GM21367 (cell line): ENCODE results near the gene FAM163B.

Source experiments
- ATAC-seq: cut with Tn5 transposase; IDR thresholded peaks from one replicate; pipeline ENCODE4 v1.9.1; 2021; ENCODE audit not compliant: unreplicated experiment

The FAM163B gene

DNA sequence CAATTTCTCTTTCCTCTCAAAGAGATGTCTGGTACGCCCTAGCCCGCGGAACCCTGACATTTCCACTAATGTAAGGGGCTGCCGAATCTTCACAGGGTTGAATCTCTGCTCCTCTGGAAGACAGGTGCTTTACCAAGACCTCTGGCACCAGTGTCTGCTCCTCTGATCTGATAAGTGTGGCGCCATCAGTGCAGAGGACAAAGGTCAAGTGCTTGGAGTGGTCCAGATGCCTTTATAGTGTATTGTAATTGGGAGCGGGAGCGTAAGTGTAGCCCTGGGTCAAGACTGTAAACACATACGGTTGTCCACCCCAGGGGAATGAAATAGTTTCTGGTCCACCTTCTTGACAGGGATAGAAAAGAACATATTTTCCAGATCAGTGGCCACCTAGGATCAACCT lies 57.0 kb downstream of the FAM163B start:
- no peak for ATAC-seq

DNA sequence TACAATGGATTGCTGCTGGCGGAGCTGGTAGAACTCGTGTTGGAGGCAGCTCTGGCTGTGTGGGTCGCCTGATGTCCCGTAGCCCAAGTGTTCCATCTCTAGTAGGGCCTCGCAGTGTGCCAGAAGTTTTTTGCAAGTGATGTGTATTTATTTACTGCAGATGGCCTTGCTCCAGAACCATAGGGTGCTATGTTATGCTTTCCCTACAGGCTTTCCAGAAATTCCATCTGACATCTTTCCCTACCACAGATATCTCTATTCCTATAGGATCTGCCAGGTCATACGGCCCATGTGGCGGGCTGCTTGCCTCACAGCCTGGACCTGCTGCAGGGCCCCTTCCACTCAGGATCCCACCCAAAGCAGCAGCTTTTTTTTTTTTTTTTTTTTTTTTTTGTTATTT lies 57.7 kb downstream of the FAM163B start:
- no peak for ATAC-seq

DNA sequence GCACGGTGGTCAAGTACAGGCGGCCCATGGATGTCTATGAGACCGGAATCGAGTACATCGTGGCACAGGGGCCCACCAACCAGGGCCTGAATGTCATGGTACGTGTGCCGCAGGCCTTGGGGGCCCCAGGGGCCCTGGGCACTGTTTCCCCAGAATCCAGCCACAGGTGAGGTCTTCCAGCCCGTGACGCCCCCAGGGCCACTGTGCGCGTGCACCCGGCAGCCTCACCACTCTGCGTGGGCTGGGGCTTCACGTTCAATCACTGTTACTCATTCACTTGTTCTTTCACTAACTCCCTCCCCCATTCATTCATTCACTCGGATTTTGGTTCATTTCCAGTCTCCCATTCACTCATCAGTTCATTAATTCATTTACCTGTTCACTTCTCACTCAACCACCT lies 62.1 kb downstream of the FAM163B start:
- ATAC-seq, result no peak

DNA sequence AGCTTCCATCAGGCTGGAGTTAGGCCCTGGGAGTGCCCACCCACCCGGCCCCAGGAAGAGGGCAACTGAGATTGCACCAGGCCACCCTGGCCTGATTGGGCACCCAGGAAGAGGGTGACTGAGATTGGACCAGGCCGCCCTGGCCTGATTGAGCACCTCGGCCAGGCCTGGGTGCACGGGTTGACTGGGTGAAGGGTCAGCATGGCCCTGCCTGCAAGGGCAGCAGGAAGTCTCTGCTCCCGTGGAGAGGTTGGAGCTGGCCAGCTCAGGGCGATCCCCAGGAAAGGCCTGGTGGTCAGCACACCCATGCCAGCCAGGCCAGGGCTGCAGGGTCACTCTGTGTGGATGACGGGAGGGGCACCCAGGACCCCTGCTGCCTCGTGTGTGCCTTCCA lies 62.9 kb downstream of the FAM163B start:
- ATAC-seq, result no peak

DNA sequence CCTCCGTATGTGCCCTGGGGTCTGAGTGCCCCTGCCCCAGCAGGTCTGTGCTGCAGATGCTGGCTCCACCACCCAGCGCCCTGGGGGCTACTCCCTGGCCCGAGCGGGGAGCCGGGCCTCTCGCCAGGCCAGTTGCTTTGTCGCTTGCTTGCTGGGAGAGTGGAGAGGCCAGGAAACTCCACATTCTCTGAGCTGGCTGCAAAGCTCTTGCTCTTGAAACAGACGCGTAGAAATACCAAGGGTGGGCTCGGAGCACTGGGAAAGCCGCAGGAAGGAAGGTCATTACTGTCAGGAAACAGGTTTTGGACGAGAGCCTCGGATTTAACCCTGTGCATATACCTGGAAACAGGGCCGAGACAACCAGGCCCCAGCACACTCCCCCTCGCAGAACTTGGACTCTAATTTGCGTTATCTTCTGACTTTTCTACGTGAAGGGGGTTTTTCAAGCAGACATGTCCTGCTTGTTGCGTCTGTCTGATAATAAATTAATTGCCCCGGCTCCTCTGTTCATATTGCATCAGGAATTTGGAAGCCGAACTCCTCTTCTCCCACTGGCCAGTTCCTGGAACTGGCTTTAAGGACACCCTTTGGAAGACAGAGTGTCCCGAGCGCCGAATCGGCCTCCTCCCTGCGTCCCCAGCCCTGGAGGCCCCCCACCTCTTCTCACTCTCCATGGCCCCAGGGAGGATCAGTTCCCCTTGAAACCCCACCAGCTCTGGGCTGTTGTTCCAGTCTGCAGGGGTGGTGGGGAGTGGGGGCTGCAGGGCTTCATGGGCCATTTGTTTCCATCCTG lies 63.5 kb downstream of the FAM163B start:
- ATAC-seq, result no peak

DNA sequence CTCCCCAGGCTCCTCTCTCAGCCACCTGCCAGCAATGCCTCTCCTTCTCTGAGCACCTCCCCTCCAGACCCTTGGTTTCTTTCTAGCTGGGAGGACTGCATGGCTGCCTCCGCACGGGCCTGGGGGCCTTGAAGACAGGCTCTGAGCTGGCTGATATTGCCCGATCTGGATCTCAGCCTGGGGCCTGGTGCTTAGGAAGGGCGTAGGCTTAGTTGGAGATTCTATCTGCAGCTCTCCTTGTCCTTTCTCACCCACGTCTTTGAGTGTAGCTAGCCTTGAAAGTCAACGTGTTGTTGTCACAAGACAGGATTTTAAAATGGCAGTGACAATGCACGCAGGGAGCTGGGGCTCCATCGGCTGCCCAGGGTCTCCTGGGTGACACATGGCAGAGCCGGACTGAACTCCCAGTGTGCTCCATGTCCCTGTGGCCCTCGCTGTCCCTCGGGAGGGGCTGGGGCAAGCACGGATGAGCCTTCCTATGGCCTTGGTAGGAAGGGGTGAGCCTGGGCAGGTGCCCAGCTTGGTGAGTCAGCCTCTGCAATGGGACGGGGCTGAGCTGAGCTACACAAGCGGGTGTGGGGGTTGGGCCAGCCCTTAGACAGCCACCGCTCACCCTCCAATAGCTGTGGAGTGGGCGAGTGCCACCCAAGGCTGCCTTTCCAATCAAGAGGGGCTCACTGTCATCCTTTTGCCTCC lies 65.3 kb downstream of the FAM163B start:
- no peak for ATAC-seq

DNA sequence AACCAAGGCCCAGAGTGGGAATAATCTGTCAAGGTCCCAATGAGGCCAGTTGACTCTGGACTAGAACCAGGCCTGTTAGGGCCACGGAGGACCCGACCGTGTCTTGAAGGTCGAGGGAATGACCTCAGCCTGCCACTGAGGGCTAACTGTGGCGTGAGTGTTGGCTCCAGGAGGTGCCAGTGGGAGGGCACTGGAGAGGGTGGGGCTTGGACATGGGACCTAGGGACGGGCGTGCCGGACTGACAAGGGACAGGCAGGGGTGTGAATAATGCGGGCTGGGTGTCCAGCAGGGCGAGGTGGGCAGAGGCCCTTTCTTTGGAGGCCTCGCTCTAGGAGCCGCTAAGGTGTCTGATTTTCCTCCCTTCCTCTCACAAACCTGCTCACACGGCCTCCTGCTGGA lies 67.2 kb downstream of the FAM163B start:
- ATAC-seq, result no peak

DNA sequence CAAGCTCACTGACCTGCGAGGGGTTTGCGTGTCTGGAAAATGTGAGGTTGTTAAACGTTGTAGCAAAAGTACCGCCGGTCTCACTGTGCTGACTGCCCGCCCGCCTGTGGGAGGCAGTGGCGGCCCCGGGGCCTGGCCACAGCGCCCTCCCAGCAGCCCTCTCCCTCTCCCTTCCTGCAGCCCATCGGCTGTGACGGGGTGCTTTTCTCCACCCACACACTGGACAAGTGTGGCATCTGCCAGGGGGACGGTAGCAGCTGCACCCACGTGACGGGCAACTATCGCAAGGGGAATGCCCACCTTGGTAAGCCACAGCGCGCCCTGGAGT lies 68.5 kb downstream of the FAM163B start:
- ATAC-seq, result no peak

DNA sequence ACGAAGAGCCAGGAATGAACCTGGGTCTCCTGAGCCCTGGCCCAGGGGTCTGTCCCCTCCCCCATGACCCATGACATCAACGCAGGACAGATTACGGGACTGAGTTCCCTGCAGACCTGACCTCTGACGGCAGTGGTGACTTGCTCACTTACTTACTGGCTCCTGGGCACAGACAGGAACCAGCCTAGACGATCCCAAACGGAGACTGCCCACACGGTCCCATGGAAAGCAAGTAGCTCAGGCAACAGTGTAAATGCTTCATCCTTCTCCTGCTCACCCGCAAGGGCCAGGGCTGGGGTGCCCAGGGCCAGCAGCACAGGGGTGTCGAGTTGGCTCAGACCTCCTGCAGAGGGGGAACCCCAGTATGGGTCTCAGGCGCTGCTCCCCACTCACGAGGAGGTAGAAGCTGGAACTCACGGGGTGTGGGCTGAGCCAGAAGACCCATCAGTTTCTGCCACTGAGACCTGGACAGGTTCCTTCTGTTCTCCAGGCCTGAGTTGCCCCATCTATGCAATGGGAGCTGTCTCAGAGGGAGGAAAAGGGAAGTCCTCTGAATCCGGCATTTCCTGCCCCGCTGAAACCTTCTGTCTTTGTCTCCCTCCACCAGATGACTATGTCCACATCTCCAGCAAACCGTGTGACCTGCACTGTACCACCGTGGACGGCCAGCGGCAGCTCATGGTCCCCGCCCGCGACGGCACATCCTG lies 69.0 kb downstream of the FAM163B start:
- no peak for ATAC-seq

DNA sequence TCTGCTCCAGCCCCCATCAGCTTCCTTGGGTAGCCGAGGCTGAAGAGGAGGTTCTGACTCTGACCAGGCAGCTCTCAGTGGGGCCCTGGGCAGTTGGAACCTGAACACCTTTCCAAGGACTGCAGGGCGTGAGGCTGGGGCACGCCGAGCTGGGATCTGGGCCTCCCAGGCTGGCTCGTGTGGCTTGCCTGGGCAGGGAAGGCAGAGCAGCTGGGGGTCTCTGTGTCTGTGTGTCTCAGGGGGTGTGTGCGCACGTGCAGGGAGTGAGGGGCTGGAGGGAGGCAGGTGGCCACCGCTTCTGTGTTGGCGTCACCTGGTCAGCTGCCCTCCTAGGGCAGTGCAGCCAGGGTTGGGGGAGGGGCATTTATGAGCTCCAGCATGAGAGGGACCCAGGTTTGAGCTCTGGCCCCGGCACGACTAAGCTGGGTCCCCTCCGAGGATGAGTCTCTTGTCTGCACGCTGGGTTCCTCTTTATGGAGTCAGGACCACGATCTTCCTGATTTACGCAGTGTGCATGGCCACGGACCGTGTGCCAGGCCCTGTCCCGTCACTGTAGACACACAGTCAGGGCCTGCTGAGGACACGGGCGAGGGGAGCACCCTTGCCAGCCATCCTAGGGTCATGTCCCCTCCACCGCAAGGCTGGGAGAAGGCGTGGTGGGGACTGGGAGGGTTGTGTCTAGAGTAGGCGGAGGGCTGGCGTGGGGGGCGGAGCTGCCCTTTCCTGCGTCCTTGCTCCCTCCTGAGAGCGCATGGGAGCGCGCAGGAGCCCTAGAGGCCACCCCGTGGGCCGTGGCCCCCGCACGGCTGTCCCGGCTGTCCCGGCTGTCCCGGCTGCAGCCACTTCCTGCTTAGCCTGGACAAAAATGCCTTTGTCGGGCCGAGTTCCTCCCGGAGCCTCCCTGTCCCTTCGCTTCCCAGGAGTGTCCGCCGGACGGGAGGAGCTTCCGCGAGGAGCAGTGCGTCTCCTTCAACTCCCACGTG lies 70.0 kb downstream of the FAM163B start:
- ATAC-seq, result no peak

DNA sequence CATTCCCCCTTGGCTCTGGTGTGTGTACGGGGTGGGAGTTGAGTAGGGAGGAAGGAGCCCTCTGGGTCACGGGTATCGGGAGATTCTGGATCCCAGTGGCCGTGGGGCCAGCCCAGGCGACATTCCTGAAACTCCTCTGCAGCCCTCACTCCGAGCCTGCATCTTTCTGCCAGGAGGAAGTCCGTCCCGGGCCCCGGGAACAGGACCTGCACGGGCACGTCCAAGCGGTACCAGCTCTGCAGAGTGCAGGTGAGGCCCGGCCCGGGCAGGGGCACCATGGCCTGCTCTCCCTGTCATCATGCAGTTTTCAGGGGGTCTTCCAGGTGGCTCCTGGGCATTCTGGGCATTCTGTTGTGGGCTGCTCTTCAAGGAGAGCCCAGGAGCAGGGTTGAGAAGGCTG lies 71.0 kb downstream of the FAM163B start:
- no peak for ATAC-seq

DNA sequence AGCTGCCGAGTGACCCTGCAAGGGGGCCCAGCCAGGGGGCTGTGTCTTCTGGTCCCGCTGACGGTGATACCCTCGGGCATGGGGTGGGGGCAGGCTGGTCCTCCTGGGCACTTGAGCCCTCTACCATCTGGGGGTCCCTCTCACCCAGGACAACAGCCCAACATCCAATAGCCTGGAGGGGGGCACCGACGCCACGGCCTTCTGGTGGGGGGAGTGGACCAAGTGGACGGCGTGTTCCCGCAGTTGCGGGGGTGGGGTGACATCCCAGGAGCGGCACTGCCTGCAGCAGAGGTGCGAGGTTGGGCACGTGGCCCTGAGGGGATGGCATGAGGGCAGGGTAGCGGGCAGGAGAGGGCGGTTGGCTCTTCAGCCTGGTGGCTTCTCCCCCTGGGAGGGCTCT lies 71.9 kb downstream of the FAM163B start:
- no peak for ATAC-seq

DNA sequence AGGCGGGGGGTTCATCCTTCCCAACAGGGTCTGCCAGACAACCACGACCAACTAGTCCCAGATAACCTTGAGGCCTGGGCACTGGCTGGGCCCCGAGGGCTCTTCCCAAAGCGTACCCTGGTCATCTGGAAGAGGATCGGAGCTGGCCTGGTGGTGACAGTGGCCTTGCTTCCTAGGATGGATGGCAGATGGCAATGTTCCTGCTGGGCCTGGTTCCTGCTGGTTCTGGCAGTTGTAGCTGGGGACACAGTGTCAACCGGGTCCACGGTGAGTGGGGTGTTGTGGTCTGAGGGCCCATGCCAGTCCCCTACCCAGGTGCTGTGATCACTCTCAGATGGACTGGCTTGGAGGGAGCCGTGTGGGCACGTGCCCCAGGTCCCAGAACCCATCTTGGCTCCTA lies 72.7 kb downstream of the FAM163B start:
- ATAC-seq, result no peak

DNA sequence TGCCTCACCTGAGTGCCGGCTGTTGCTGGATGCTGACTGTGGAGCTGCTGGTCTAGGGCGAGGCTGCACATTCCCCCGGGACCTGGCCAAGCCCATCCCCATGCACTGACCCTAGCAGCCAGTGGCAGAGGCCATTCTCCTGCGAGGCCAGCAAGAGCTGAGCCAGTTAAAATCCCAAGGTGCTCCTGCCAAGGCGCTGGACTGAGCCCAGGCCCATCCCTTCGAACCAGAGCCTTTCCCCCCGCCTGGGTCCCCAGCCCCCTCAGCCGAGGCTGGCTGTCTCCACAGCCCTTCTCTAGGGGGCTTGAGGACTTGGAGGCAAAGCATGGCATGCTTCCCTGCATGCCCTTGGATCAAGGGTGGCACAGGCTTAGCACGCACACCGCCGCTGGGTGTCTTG lies 73.1 kb downstream of the FAM163B start:
- no peak for ATAC-seq

DNA sequence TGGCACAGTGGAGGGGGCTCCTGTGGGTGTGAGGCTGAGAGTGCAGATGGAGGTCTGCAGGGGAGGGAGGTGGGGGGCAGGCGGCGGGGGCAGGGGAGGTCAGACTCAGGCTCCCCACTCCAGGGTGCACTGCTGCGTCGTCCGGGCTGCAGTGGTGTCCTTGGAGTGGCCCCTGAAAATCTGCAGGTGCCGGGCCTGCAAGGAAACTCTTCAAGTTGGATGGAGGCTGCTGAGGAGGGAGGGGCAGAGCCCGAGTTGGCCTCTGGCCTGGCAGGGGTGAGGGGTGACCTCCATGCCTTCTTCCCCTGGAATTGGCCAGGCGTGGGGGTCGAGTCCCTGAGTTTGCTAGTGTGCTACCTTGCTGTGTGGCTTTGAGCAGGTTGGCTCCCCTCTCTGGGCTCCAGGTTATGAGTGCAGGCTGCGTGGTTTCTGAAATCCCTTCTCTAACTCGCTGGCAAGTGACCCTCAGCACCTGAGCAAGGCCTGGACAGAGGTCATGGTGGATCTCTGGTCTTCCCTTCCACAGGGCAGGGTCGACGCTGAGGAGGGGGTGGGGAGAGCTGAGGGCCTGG lies 73.8 kb downstream of the FAM163B start:
- no peak for ATAC-seq

DNA sequence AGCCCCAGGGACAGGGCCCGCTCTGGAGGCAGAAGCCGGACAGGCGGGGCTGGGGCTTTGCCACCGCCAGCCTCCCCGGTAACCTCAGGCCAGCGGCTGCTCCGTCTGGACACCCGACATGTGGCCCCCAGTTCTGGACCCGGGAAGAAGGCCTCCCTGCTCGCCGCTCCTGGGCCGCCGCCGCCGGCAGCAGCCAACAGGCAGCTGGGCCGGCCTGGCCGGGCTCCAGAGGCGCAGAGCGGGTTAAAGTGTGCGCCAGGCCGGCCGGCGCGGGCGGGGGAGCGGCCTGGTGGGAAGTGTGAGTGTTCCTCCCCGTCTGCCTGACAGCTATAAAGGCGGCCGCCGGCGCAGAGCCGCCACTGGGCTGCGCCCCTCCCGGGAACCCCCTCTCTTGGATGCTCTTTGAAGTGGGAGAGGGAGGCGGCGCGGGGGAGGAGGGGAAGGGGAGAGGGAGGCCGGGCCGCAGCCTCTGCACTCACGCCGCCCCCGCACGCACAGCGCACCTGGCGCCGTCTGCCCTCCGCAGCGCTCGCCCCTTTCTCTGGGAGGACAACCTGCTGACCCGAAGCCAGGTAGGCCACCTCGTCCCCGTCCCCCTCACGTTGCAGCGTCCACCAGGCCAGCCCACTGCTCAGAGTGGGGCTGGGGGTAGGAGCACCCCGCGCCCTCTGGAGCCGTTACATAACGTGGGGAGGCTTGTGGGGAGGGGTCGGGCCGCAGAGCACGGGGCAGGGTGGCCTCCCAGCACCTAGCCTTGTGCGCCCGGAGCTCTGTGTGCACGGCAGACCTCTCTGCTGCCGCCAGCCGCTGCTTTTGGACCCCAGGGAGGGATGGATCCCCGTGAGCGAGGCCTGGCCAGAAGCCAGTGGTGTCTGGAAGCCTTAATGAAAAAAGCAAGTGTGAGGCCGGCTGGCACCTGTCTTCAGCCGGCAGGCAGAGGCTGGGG lies 74.6 kb downstream of the FAM163B start, which contains the start of gene ADAMTSL2:
ADAMTSL2 (plus strand) TSS at position 359 of the 946 bp plus-strand sequence. CDS start 2,009 bp downstream, outside the sequence.
- no peak for ATAC-seq

DNA sequence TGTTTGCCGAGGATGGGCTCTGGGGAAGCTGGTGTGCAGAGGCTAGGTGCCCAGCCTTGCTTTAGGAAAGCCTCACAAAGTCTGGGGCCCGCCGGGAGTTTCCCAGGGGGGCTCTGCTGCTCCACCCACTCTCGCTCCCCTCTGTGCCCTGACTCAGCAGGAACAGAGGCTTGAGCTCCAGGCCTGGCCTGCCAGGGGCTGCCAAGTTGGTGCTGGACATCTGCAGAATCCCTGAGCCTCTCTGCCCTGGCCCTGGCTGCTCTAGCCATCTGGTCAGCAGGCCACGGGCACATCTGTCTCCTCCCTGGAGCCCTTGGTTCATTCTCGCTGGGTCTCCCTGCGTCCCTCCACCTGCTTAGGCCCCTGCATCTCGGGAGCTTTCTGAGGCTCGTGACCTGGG lies 75.3 kb downstream of the FAM163B start:
- ATAC-seq, result no peak

DNA sequence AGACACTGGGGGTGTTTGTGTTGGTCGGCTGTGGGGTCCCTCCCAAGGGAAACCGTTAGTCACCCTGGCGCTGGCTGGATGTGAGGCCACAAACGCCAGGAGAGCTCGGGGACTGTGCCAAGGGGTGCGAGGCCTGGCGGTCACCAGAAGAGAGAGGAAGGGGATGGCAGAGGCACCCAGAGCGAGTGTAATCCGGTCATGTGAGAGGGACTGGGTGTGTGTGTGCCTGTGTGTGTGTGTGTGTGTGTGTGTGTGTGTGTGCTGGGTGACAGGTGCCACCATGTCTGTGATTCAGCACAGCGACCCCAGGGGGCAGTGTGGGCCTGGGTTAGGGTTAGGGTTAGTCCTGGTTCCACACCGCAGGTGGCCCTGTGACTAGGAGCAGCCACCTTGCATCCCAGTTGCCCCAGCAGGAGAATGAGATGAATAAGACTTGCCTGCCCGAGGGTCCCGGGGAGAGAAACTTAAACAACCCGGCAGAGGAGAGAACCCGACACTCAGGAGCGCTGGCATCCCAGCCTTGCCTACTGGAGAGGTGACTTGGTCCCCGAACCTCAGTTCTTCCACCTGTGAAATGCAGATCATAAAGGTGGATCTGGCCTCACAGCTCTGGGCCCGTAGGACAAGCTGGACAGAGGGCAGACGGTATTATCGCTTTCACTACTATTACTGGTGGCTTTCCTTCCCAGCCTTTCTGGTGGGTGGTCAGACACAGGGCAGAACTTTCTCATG lies 76.1 kb downstream of the FAM163B start:
- ATAC-seq, result no peak

DNA sequence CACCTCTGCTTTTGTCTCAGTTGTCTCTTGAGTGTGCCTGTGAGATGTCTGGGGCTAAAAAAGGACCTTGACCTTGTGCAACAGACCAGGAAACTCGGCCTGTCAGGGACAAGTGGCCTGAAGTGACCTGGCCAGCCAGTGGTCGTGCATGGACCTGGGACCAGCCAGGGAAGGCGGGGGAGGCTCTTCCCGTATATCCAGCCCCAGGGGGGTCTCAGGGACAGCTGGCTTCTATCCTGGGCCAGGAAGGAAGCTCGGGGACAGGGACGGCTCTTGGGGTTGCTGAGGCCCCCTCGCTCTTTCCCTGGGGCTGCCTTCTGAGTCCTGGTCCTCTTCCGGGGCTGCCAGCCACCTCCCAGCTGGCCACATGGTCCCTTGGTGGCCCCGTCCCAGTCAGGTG lies 77.9 kb downstream of the FAM163B start:
- ATAC-seq, result no peak
